GM21447 (cell line): ENCODE measurements around the gene NKX2-3.
A peak's percentile ranks its signal among the peaks of the same experiment; 100 is the strongest.

Source experiments
- ATAC-seq: cut with Tn5 transposase; IDR thresholded peaks from one replicate; pipeline ENCODE4 v1.9.1; 2021; ENCODE audit not compliant: unreplicated experiment

NKX2-3 gene

GRCh38 chr10:99537989-99538917, 5.5 kb downstream of the NKX2-3 start:
- ATAC-seq, result no peak

GRCh38 chr10:99539120-99539519, 6.4 kb downstream of the NKX2-3 start:
- ATAC-seq, result no peak

- ATAC-seq, result no peak
Measured at GRCh38 chr10:99539820-99540219, 7.1 kb downstream of the NKX2-3 start.

GRCh38 chr10:99540306-99540656, 7.5 kb downstream of the NKX2-3 start:
- ATAC-seq, result no peak

- ATAC-seq, result no peak
Measured at GRCh38 chr10:99540657-99541531, 8.2 kb downstream of the NKX2-3 start.

- no peak for ATAC-seq
Measured at GRCh38 chr10:99544322-99544721, 11.6 kb downstream of the NKX2-3 start.

GRCh38 chr10:99548041-99548530, 15.3 kb downstream of the NKX2-3 start:
- no peak for ATAC-seq

- ATAC-seq, result no peak
Measured at GRCh38 chr10:99551158-99551557, 18.4 kb downstream of the NKX2-3 start.

GRCh38 chr10:99551616-99552015, 18.9 kb downstream of the NKX2-3 start:
- no peak for ATAC-seq

- no peak for ATAC-seq
Measured at GRCh38 chr10:99555371-99555770, 22.6 kb downstream of the NKX2-3 start.

GRCh38 chr10:99555825-99556523, 23.2 kb downstream of the NKX2-3 start:
- peak; percentile 92 for ATAC-seq

- no peak for ATAC-seq
Measured at GRCh38 chr10:99557044-99557443, 24.3 kb downstream of the NKX2-3 start.

- ATAC-seq, result no peak
Measured at GRCh38 chr10:99558708-99559107, 26.0 kb downstream of the NKX2-3 start.

GRCh38 chr10:99560277-99561126, 27.8 kb downstream of the NKX2-3 start:
- ATAC-seq, result no peak

GRCh38 chr10:99562631-99563030, 29.9 kb downstream of the NKX2-3 start:
- ATAC-seq, result no peak

GRCh38 chr10:99564361-99564760, 31.6 kb downstream of the NKX2-3 start:
- no peak for ATAC-seq

GRCh38 chr10:99565166-99565565, 32.4 kb downstream of the NKX2-3 start:
- no peak for ATAC-seq

- no peak for ATAC-seq
Measured at GRCh38 chr10:99569253-99569939, 36.7 kb downstream of the NKX2-3 start.

GRCh38 chr10:99569961-99570360, 37.2 kb downstream of the NKX2-3 start:
- ATAC-seq, result no peak

- ATAC-seq, result no peak
Measured at GRCh38 chr10:99571816-99572215, 39.1 kb downstream of the NKX2-3 start.
